COLO668 (cell line): ENCODE measurements around the gene PLSCR1.

ENCODE experiments used
- DNase-seq: peaks from one replicate; lab custom pipeline; 2025; ENCODE audit not compliant: unreplicated experiment; lab: John Stamatoyannopoulos, UW

PLSCR1 gene

GRCh38 chr3:146544002-146544928 is at the start of gene PLSCR1:
Gene PLSCR1, minus strand, starts transcription at chr3:146544607. Its CDS starts 8,055 bp downstream, at chr3:146536552.
- peak; percentile 83 for DNase-seq

- DNase-seq = no peak
Observed at GRCh38 chr3:146593776-146594175, 49.4 kb upstream of the PLSCR1 start.

- no peak for DNase-seq
Observed at GRCh38 chr3:146590521-146590920, 46.1 kb upstream of the PLSCR1 start.

- peak; percentile 6 for DNase-seq
Observed at GRCh38 chr3:146589899-146590508, 45.6 kb upstream of the PLSCR1 start.

DNA sequence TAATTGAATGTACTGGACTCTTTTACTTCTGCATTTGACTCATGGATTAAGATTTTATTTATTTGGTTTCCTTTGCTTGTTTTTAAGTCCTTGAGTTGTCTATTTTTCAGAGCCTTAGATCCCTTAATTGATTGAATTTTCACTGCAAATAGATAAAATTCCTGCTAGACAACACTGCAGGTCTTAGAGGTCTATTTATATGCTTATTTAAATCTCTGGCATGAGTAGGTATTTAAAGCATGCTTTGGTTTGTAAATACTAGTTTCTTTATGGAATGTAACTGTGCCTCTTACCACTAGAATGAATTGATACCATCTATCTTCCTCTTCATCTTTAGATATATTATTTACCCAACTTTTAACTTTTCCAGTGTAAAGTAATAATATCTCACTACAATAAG is 40.7 kb upstream of the PLSCR1 start:
- DNase-seq = no peak

DNA sequence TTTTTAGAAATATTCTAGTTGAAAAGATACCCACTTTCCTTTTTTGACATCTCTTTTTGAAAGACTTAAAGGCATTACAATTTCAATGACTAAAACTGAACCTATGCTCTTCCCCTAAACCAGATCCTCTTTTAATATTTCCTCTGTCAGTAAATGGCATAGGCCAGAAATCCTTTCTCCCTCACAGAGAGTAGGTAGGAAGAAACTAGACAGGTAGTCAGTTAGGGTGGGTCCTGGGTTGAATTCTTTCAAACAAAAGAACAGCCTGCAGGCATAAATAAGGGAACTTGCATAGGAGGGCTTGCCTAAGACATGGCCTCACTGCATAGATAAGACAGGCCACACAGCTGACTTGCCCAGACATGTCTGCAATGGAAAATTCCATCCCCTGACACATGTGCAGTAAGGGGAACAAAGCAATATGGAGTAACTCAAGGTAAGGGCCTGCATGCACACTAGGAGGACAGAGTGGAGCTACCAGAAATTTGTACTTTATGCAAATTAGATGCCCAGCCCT is 37.6 kb upstream of the PLSCR1 start:
- no peak for DNase-seq

GRCh38 chr3:146581080-146581601 is 36.7 kb upstream of the PLSCR1 start:
- DNase-seq = no peak

DNA sequence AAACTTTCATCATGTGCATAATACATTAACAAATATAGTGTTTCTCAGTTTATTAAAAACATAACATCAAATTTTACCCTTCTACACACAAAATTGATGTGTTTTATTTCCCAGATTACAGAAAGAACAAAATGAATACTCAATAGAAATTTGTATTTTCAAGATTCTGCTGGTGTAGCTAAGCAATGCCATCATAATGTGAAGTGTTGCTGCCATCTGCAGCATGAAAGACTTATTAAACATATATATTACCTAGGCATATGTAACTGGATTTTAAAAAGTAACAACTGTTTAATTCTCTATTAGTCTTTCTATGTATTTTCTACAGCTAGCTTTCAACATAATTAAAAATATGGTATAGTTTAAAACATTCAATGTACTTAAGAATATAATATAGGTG is 33.3 kb upstream of the PLSCR1 start:
- peak; percentile 9 for DNase-seq

- DNase-seq = no peak
Observed at GRCh38 chr3:146575636-146576035, 31.2 kb upstream of the PLSCR1 start.

GRCh38 chr3:146574173-146574572 is 29.8 kb upstream of the PLSCR1 start:
- no peak for DNase-seq

DNA sequence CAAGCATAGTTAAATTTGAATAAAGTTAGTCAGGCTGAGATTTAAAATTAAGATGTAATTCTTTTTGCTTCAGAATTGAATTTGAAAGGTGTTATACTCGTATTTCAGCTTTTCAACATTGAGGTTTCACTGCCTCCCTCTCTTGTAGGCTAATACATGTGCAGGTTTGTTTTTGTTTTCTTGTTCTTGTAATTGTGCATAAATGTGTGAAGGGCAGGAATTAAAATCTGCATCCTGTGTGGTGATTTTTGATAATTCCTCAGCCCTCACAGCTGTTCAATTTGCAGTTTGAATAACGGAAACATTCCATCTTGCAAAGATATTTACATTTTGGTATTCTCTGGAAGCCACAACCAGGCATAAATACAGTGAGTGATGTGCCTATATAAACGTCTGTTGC is 24.9 kb upstream of the PLSCR1 start:
- no peak for DNase-seq

- DNase-seq = no peak
Observed at GRCh38 chr3:146566138-146566537, 21.7 kb upstream of the PLSCR1 start.

GRCh38 chr3:146561879-146562278 is 17.5 kb upstream of the PLSCR1 start:
- DNase-seq = no peak

GRCh38 chr3:146561463-146561862 is 17.1 kb upstream of the PLSCR1 start:
- DNase-seq = no peak

- DNase-seq = no peak
Observed at GRCh38 chr3:146560678-146561077, 16.3 kb upstream of the PLSCR1 start.

GRCh38 chr3:146559388-146559787 is 15.0 kb upstream of the PLSCR1 start:
- DNase-seq = no peak

DNA sequence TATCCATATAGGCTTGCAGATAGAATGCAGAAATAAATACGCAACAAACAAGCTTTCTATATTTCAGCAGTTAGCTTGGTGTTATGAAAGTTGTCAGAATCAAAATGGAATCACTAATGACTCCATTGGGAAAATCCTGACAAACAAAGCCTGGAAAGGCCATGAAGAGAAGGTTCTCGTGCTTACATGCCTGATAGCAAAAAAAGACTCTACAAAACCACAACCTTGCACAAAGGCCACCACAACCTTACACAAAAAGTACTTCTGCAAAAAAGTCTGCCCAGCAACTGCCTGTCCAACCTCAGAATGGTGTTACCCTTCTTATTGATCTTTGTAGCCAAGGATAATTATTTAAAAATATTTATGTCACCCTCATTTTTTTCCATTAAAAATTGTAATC is 14.4 kb upstream of the PLSCR1 start:
- no peak for DNase-seq

- no peak for DNase-seq
Observed at GRCh38 chr3:146557745-146558144, 13.3 kb upstream of the PLSCR1 start.

DNA sequence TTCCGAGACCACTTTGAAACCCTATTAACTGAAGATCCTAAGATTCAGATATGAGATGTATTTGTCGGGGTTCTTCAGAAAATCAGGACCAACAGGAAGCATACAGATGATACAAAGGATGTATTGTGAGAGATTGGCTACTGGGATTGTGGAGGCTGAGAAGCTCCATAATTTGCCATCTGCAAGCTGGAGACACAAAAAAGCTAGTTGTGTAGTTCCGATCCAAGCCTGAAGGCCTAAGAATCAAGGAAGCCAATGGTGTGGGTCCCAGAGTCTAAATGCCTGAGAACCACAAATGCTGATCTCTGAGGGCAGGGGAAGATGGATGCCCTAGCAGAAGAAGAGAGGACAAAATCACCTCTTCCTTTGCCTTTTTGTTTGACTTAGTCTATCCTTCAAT is 10.9 kb upstream of the PLSCR1 start:
- DNase-seq = no peak

DNA sequence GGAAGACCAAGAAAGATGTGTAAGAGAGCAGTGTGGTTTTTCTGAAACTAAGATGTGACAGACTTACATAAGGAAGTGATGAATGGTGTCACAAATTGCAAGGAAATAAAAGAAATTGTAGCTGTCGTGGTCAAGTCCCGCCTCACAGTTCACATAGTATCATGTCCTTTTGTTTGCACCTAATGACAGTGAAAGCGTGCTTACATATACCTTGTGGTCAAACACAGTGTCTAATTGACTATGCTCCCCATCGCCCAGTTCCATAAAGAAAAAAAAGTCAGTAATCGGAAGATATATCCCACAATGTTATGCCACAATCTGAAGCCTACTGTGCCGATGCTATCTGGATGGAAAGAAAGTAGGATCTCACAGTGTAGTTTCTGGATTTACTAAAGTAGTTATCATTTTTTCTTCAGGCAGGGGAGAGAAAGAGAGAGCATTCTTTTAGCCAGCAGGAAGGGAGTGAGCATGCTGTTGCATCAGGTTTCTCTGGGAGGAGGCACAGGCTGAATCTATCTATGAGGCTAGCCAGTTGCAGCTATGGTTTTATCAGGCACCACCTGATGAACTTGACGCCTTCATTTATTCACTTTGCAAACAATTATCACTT is 9.8 kb upstream of the PLSCR1 start:
- DNase-seq = no peak

GRCh38 chr3:146550743-146551510 is 6.5 kb upstream of the PLSCR1 start:
- DNase-seq = no peak
